Measurements from ENCODE around the gene PCBP3.
"Not testable (repeated sequence)": the region's sequence is repeated elsewhere in the genome, so short reads cannot be mapped to it uniquely, and the experiment has no call there.

Gene PCBP3

GRCh38 chr21:45613881-45614280 is 29.6 kb upstream of the PCBP3 start:
- no peak for DNase-seq

- DNase-seq, result no peak
Measured at GRCh38 chr21:45615145-45615711, 28.3 kb upstream of the PCBP3 start.

GRCh38 chr21:45617021-45617921 is 26.3 kb upstream of the PCBP3 start:
- no peak for DNase-seq

GRCh38 chr21:45618287-45618686 is 25.2 kb upstream of the PCBP3 start:
- no peak for DNase-seq

GRCh38 chr21:45618846-45619485 is 24.6 kb upstream of the PCBP3 start:
- DNase-seq, result no peak

- DNase-seq, result no peak
Measured at GRCh38 chr21:45620201-45620923, 23.2 kb upstream of the PCBP3 start.

- not testable (repeated sequence) for DNase-seq
Measured at GRCh38 chr21:45621435-45622331, 21.8 kb upstream of the PCBP3 start.

- DNase-seq, result no peak
Measured at GRCh38 chr21:45622416-45623097, 21.0 kb upstream of the PCBP3 start.

GRCh38 chr21:45623436-45623835 is 20.1 kb upstream of the PCBP3 start:
- DNase-seq, result no peak

- DNase-seq, result not testable (repeated sequence)
Measured at GRCh38 chr21:45626127-45626526, 17.4 kb upstream of the PCBP3 start.

GRCh38 chr21:45629046-45629981 is 14.2 kb upstream of the PCBP3 start:
- DNase-seq, result no peak

GRCh38 chr21:45630066-45630694 is 13.3 kb upstream of the PCBP3 start:
- no peak for DNase-seq

GRCh38 chr21:45630876-45631275 is 12.6 kb upstream of the PCBP3 start:
- no peak for DNase-seq

GRCh38 chr21:45631540-45631939 is 12.0 kb upstream of the PCBP3 start:
- no peak for DNase-seq

GRCh38 chr21:45632160-45632559 is 11.4 kb upstream of the PCBP3 start:
- no peak for DNase-seq

GRCh38 chr21:45632637-45633251 is 10.8 kb upstream of the PCBP3 start:
- DNase-seq, result no peak

- DNase-seq, result no peak
Measured at GRCh38 chr21:45634511-45635183, 8.9 kb upstream of the PCBP3 start.

- DNase-seq, result no peak
Measured at GRCh38 chr21:45635271-45636151, 8.0 kb upstream of the PCBP3 start.

All from Kasumi-1 (cell line).